Measurements from ENCODE around the gene RTL9.
A peak's percentile ranks its signal among the peaks of the same experiment; 100 is the strongest.
"Not testable (repeated sequence)": the region's sequence is repeated elsewhere in the genome, so short reads cannot be mapped to it uniquely, and the experiment has no call there.

The RTL9 gene

GRCh38 chrX:110358548-110358947 lies at the start of gene RTL9:
RTL9 (plus strand) TSS chrX:110358848; CDS start chrX:110450618, 91,770 bp downstream.
- no peak for DNase-seq

- no peak for DNase-seq
Observed at GRCh38 chrX:110310000-110310790, 48.5 kb upstream of the RTL9 start.

- DNase-seq, result no peak
Observed at GRCh38 chrX:110310896-110311295, 47.8 kb upstream of the RTL9 start.

GRCh38 chrX:110311437-110312230 lies 47.0 kb upstream of the RTL9 start:
- no peak for DNase-seq

- DNase-seq, result no peak
Observed at GRCh38 chrX:110315551-110315950, 43.1 kb upstream of the RTL9 start.

GRCh38 chrX:110316351-110317060 lies 42.1 kb upstream of the RTL9 start:
- peak; percentile 51 for DNase-seq

GRCh38 chrX:110317061-110317819 lies 41.4 kb upstream of the RTL9 start:
- DNase-seq, result peak; percentile 49

- DNase-seq, result peak; percentile 92
Observed at GRCh38 chrX:110317820-110318663, 40.6 kb upstream of the RTL9 start, which contains the start of gene AMMECR1. AMMECR1 (minus strand) TSS chrX:110318085; CDS start chrX:110318071, 14 bp downstream.

- peak; percentile 89 for DNase-seq
Observed at GRCh38 chrX:110318664-110318968, 40.0 kb upstream of the RTL9 start.

GRCh38 chrX:110320381-110320987 lies 38.2 kb upstream of the RTL9 start:
- no peak for DNase-seq

GRCh38 chrX:110321081-110321480 lies 37.6 kb upstream of the RTL9 start:
- no peak for DNase-seq

- DNase-seq, result no peak
Observed at GRCh38 chrX:110321670-110322069, 37.0 kb upstream of the RTL9 start.

- DNase-seq, result no peak
Observed at GRCh38 chrX:110322603-110323002, 36.0 kb upstream of the RTL9 start.

GRCh38 chrX:110326712-110327111 lies 31.9 kb upstream of the RTL9 start:
- no peak for DNase-seq

- no peak for DNase-seq
Observed at GRCh38 chrX:110327336-110327735, 31.3 kb upstream of the RTL9 start.

GRCh38 chrX:110328613-110329012 lies 30.0 kb upstream of the RTL9 start:
- DNase-seq, result not testable (repeated sequence)

- DNase-seq, result no peak
Observed at GRCh38 chrX:110331444-110332030, 27.1 kb upstream of the RTL9 start.

GRCh38 chrX:110333458-110333857 lies 25.2 kb upstream of the RTL9 start:
- DNase-seq, result not testable (repeated sequence)

GRCh38 chrX:110338935-110339334 lies 19.7 kb upstream of the RTL9 start:
- DNase-seq, result no peak

GRCh38 chrX:110341189-110342035 lies 17.2 kb upstream of the RTL9 start:
- no peak for DNase-seq

Data from DMS53 (cell line).